ENCODE measurements around the gene FBXL19.

GRCh38 chr16:30902029-30902972, 21.1 kb upstream of the FBXL19 start:
- TF ChIP-seq GATA2 (IDR thresholded peaks at IDR 0.05; ENCODE audit: low read depth, low read length) (no peak), GATA3 (IDR thresholded peaks at IDR 0.05; ENCODE audit: low read depth, low read length) (no peak)

Measured in SH-SY5Y (cell line).